Peyer's patch (tissue), 4 donors: ENCODE data around the gene XPA. TPM values are rescaled to one million over a fixed set of nuclear protein-coding genes. Genes with fewer than 3 reads are reported as not detected.
"Not testable (repeated sequence)": the region's sequence is repeated elsewhere in the genome, so short reads cannot be mapped to it uniquely, and the experiment has no call there.

Experiments used
- DNase-seq, 3 donors: peaks; one replicate each; pipeline ENCODE4 v3.0.0-alpha.2; 2017 to 2019
- H3K27ac ChIP-seq, 4 donors: fragments of 200-600 bp; sonication (generic); one replicate each; pipeline ENCODE4 v1.5.1; 2016 to 2019
- H3K27me3 ChIP-seq, 2 donors: fragments of 200-600 bp; sonication (generic); one replicate each; pipeline ENCODE4 v1.5.1; 2019
- H3K36me3 ChIP-seq, 3 donors: fragments of 200-600 bp; sonication (generic); one replicate each; pipeline ENCODE4 v1.5.1; 2016 to 2019
- H3K4me1 ChIP-seq, 4 donors: fragments of 200-600 bp; sonication (generic); one replicate each; pipeline ENCODE4 v1.5.1; 2016 to 2019
- H3K4me3 ChIP-seq, 4 donors: fragments of 200-600 bp; sonication (generic); 1 replicate in 3 of 4; 2 replicates in 1 of 4; pipeline ENCODE4 v1.5.1; 2016 to 2019; ENCODE audit warnings: mild to moderate bottlenecking in 1 of 4
- H3K9me3 ChIP-seq, 4 donors: fragments of 200-600 bp; sonication (generic); one replicate each; pipeline ENCODE4 v1.5.1; 2016 to 2019; ENCODE audit warnings: mild to moderate bottlenecking in 1 of 4
- CTCF ChIP-seq, 6 experiments: fragments of 450-650 bp in 4 of 6; fragments of 200-600 bp in 2 of 6; sonication (generic) in 1 of 6; IDR thresholded peaks; one replicate each; pipeline ENCODE4 v1.5.1; 2017 to 2019; ENCODE audit warnings: antibody characterized with exemption in 6 of 6, mild to moderate bottlenecking in 3 of 6, moderate library complexity in 1 of 6
- POLR2A ChIP-seq, 2 donors: fragments of 450-650 bp; IDR thresholded peaks; one replicate each; pipeline ENCODE4 v1.5.1; 2017; ENCODE audit warnings: antibody characterized with exemption in 2 of 2, mild to moderate bottlenecking in 2 of 2, moderate library complexity in 2 of 2
- total RNA-seq, 4 donors: library from RNA; depleted of rRNA; stranded (reverse); fragments of >200 nt; gene quantifications; one replicate each; pipeline ENCODE4 v1.1.0, GENCODE V29; 2016

XPA gene
- total RNA-seq, 4 donors from 2014 or later = 12.6 to 18.8 (median 14.3) TPM

DNA sequence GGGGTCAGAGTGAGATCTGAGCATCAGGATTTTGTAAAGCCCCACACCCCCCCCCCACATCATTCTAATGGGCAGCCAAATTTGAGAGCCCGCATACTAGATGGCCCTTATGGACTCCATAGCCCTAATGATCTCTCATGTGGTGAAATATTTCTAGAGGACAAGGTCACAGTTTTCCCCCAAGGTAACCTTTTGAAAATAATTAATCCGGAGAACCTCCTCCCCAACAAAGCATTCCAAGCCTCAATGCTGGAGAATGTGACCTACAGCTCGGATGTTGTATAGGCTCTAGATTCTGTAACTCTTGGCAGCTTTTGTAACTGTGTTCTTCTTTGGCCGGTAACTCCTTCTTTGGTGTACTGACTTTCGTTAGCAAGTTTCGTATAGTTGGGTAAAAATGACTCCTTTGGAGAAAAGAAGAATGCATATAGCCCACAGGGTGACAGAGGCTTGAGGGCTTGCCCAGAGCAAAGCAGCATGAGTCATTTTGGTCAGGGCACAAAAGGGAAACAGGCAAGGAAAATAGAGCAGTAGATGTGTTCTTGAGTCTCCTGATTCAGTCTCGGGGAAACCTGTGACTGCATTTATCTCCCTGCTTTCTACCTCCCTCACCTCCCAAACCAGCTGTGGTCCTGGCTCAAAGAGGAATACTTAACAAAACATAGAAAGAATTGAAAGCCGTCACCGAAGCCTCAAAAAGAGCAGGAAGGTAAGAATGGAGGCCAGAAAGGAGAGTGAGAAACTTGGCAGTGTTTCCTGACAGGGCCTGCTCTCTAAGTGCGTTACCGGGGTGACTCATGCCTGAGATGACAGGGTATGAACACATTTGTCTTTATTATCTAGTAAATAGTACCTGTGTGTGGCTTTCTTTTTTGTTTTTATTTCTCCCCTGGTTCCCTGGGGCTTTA, 6.6 kb upstream of the XPA start:
- peak overlapping the region in 2 of 4 donors; percentile 13 to 55 for H3K27ac ChIP-seq
- H3K27me3 ChIP-seq = no peaks in the 10 kb centered on the region
- DNase-seq = peak in 1 of 3 donors; percentile 61
- no peak overlapping the region for H3K4me3 ChIP-seq
- TF ChIP-seq CTCF (IDR thresholded peaks at IDR 0.05) (no peak), POLR2A (IDR thresholded peaks at IDR 0.05) (no peak)
- H3K9me3 ChIP-seq = no peaks in the 10 kb centered on the region
- peaks cover 0 to 4% (median 0%) of the 10 kb centered on the region in 4 donors for H3K4me1 ChIP-seq
- no peaks in the 10 kb centered on the region for H3K36me3 ChIP-seq

DNA sequence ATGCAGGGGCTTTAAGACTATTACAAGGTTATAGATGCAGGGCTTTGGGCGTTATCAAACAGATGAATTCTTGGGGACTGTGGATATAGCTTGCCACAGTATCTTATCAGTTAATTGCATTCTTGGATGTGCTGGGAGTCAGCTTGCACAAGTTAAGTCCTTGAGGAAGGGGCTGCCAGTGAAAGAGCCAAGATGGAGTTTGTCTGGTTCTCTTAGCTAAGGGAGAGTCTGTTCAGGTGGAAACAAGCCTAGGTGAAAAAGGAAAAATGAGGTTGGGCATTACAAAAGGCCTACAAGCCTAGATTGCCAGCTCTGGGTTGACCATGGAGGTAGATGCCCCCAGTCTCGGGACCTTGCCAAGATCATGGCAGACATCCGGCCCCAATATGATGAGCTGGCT, 2.7 kb upstream of the XPA start:
- H3K27ac ChIP-seq, H3K27me3 ChIP-seq, H3K9me3 ChIP-seq, H3K36me3 ChIP-seq, H3K4me3 ChIP-seq, DNase-seq: not testable (repeated sequence)
- H3K4me1 ChIP-seq = peaks cover 0 to 19% (median 9%) of the 10 kb centered on the region in 4 donors

- H3K36me3 ChIP-seq, H3K27me3 ChIP-seq, H3K9me3 ChIP-seq, H3K27ac ChIP-seq, H3K4me3 ChIP-seq: not testable (repeated sequence)
- H3K4me1 ChIP-seq = peaks cover 0 to 24% (median 9%) of the 10 kb centered on the region in 4 donors
- DNase-seq = peak in 1 of 3 donors; percentile 30
These were observed 2.1 kb upstream of the XPA start for GRCh38 chr9:97699281-97699680.

GRCh38 chr9:97698865-97699264, 1.7 kb upstream of the XPA start:
- Histone ChIP-seq H3K36me3 (no peaks in the 10 kb centered on the region), H3K27ac (no peak overlapping the region), H3K27me3 (no peaks in the 10 kb centered on the region), H3K9me3 (no peaks in the 10 kb centered on the region), H3K4me1 (peaks cover 0 to 27% (median 9%) of the 10 kb centered on the region in 4 donors), H3K4me3 (no peak overlapping the region)
- no peak for TF ChIP-seq CTCF (IDR thresholded peaks at IDR 0.05)
- no peak for TF ChIP-seq POLR2A (IDR thresholded peaks at IDR 0.05)
- no peak for DNase-seq

DNA sequence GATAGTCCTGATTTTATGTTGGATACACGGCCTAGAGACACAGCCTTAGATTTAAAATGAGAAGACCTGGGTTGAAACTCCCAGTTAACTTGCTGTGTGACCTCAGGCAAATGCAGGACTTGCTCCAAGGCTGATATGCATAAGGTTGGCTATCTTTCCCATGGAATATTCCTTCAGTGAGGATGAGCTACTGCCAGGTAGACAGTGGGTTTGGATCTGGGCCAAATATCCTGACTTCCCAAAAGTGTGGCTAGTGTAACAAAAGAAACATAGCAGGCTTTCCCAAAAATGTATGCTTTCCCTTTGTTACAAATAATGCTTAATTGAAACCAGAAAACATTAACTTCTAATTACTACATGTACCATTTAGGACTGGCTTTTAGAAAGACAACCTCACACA, 697 bp upstream of the XPA start:
- Histone ChIP-seq H3K4me3 (peak overlapping the region in 3 of 4 donors; percentile 69 to 97 (median 88)), H3K9me3 (no peaks in the 10 kb centered on the region), H3K27ac (peak overlapping the region; percentile 90 to 98 (median 94)), H3K4me1 (peaks cover 0 to 30% (median 9%) of the 10 kb centered on the region in 4 donors), H3K36me3 (peaks cover 0 to 5% (median 0%) of the 10 kb centered on the region in 3 donors), H3K27me3 (no peaks in the 10 kb centered on the region)
- DNase-seq = no peak
- no peak for TF ChIP-seq POLR2A (IDR thresholded peaks at IDR 0.05)
- no peak for TF ChIP-seq CTCF (IDR thresholded peaks at IDR 0.05)

DNA sequence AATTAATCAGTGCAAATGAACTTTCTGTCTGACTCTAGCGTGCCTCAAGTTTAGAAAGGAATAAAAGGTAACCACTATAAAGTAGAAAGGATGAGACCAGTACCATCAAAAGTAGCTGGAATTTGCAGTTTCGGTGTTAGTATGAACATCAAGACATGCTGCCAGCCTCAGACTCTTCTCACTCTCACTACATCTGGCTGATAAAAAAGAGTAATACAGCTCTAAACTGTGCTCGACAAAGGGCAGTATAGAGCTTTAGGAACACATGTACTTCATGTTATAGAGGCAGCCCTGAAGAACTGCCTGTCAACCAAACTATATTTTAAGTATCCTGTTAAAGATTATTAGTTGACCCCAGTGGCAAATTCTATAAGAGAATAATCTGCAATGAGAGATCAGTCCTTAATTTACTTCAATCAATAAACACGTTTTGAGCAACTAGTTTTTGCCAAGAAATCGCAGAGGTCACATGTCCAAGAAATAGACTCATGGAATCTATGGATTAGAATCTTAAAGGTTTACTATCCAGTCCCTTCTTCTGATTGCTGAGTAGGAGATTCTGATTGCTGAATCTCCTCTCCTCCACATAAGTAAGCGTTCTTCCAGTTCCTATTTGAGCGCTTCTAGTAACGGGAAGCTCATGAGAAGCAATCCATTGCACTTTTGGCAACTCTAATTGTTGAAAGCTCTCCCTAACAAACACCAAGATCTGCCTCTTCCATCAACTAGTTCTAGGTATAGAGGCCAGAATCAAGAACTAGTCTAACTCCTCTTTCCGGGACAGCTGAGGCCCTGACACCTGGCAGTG, 941 bp downstream of the XPA start:
- TF ChIP-seq CTCF (IDR thresholded peaks at IDR 0.05) = no peak
- no peak for TF ChIP-seq POLR2A (IDR thresholded peaks at IDR 0.05)
- no peak for DNase-seq

More for the DNA sequence above, 941 bp downstream of the XPA start:
- Histone ChIP-seq H3K4me3 (peak overlapping the region; percentile 69 to 99 (median 92)), H3K27me3 (no peaks in the 10 kb centered on the region), H3K9me3 (no peaks in the 10 kb centered on the region), H3K36me3 (peaks cover 0 to 15% (median 0%) of the 10 kb centered on the region in 3 donors), H3K4me1 (peaks cover 0 to 30% (median 9%) of the 10 kb centered on the region in 4 donors), H3K27ac (peak overlapping the region; percentile 90 to 98 (median 94))
